Activated T-cell treated with anti-CD3 and anti-CD28 coated beads, Interleukin-2, amount 50 U/mL, for 4 hours (primary cell): ENCODE data around the gene ARRB2. TPM values are rescaled to one million over a fixed set of nuclear protein-coding genes. Genes with fewer than 3 reads are reported as not detected.
A peak's percentile ranks its signal among the peaks of the same experiment; 100 is the strongest.

Experiments
- ATAC-seq, 2 donors: fragments of 200-7000 bp; cut with Tn5 transposase; one replicate each; pipeline ENCODE4 v1.10.0; 2021
- DNase-seq: peaks from one replicate; pipeline ENCODE4 v3.0.0-alpha.2; 2020
- H3K27me3 Mint-ChIP-seq: one replicate; pipeline ENCODE4 v1.8.0; 2021; ENCODE audit warnings: low read depth, mixed read lengths
- H3K36me3 Mint-ChIP-seq: one replicate; pipeline ENCODE4 v1.8.0; 2022; ENCODE audit warnings: mixed read lengths; ENCODE audit not compliant: insufficient read depth
- H3K4me1 Mint-ChIP-seq: one replicate; pipeline ENCODE4 v1.8.0; 2021; ENCODE audit warnings: low read depth, mixed read lengths
- H3K4me3 Mint-ChIP-seq: one replicate; pipeline ENCODE4 v1.8.0; 2021; ENCODE audit warnings: mild to moderate bottlenecking, moderate library complexity, mixed read lengths
- H3K9me3 Mint-ChIP-seq: one replicate; pipeline ENCODE4 v1.8.0; 2021; ENCODE audit warnings: mixed read lengths
- total RNA-seq, 3 donors: library from RNA; stranded (reverse); gene quantifications; one replicate each; pipeline ENCODE4 v1.2.1, GENCODE V29; 2021

Gene ARRB2
- total RNA-seq = 10 to 100 TPM; 89.7 to 99.4 (median 94.7) TPM

DNA sequence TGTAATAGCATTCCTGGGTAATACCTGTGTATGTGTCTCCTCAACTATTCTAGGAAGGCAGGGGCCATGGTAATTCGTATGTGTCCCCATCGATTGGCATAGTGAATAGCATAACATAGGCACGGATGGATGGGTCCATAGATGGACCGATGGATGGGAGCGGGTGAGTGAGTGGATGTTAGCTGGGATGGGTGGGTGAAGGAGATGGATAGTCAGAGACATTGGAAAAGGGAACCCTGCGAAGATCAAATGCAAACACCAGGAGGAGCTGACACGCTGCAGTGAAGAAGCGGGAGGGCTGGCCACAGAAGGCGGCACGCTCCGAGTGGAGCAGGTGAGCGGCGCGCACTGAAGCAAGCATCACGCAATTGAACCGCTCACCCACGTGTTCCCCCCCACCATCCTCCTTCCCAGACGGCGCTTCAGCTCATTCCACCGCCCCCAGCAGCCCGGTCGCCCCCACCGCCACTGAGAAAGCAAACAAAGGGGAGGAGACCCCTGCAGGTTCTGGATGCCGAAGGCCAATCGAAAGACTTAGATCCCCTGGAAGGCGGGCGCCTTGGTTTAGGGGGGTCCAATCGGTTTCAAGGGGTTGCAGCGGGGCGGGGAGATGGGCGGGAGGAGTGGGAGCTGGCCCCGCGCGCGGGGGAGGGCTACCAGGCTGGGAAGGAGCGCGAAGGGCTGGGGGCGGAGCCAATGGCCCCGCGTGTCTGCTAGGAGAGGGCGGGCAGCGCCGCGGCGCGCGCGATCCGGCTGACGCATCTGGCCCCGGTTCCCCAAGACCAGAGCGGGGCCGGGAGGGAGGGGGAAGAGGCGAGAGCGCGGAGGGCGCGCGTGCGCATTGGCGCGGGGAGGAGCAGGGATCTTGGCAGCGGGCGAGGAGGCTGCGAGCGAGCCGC, at the start of gene ARRB2:
Gene ARRB2 (plus strand): TSS at position 839 of the 899 bp plus-strand sequence. CDS start 90 bp downstream, outside the sequence.
- H3K4me1 Mint-ChIP-seq = peaks cover 44% of the 10 kb centered on the region
- H3K4me3 Mint-ChIP-seq = peak within 1 kb of the TSS; percentile 94
- DNase-seq = peak; percentile 98
- no peaks in the 10 kb centered on the region for H3K9me3 Mint-ChIP-seq
- no peaks in the 10 kb centered on the region for H3K27me3 Mint-ChIP-seq
- peaks cover 2% of the 10 kb centered on the region for H3K36me3 Mint-ChIP-seq
- peak; percentile 87 to 90 for ATAC-seq

DNA sequence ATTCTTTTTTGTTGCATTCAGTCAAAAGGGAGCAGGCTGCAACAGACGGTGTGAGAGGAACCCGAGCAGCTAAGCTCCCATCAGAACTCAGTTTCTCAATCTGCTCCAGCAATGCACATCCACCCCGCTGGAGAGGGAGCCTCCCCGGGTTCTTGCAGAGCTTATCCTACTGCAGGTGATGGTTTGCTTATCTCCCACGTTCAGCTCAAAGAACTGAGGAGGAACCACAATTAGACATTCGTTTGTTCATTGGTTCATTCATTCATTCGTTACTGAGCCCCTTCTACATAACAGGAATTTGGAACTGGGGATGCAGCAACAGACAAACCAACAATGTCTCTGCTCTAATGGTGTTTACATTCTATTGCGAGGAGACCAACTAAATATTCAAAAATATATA, 46.7 kb upstream of the ARRB2 start:
- ATAC-seq (no peak), DNase-seq (no peak)
- Mint-ChIP-seq H3K4me1 (peaks cover 2% of the 10 kb centered on the region), H3K9me3 (no peaks in the 10 kb centered on the region), H3K36me3 (no peaks in the 10 kb centered on the region), H3K4me3 (no peak overlapping the region), H3K27me3 (peaks cover 12% of the 10 kb centered on the region)

DNA sequence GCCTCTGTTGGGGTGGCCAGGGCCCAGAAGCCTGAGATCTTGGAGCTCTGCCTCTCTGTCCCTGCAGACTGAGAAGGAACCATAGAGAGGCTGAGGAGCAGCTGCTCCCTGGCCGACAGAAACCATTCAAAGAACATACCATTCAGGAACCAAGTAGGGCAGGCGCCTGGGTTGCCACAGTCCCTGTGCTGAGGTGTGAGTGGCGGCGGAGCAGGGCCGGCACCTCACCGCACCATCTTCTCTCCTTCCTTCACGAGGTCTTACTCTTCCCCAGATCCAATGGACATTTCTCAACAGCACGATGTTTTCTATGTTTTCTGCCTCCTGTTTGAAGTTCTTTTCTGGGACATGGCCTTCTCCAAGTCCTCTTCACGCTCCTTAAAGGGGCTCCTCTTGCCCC, 46.2 kb upstream of the ARRB2 start:
- peaks cover 2% of the 10 kb centered on the region for H3K4me1 Mint-ChIP-seq
- DNase-seq (no peak), ATAC-seq (no peak)
- H3K9me3 Mint-ChIP-seq = no peaks in the 10 kb centered on the region
- no peaks in the 10 kb centered on the region for H3K36me3 Mint-ChIP-seq
- H3K27me3 Mint-ChIP-seq = peaks cover 8% of the 10 kb centered on the region
- H3K4me3 Mint-ChIP-seq = no peak overlapping the region

DNA sequence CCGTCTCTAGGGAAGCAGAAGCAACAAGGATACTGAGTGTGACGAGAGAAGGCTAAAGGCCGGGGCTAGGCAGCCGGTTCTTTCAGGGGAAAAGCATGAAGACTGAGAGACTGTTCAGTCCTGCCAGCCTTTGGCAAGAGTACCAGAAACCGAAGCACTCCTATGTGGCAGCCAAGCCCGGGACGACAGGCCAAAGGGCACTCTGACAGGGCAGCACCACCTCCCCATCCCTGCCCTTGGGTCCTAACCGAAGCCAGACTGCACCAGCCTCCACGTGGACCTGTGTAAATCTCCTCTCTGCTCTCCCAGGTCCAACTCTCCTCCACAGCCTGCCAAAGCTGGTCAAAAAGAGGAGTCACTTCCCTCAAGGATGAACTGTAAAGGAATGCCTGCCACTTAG, 45.4 kb upstream of the ARRB2 start:
- DNase-seq (no peak), ATAC-seq (no peak)
- Mint-ChIP-seq H3K27me3 (peaks cover 5% of the 10 kb centered on the region), H3K36me3 (no peaks in the 10 kb centered on the region), H3K9me3 (no peaks in the 10 kb centered on the region), H3K4me3 (no peak overlapping the region), H3K4me1 (peaks cover 2% of the 10 kb centered on the region)

DNA sequence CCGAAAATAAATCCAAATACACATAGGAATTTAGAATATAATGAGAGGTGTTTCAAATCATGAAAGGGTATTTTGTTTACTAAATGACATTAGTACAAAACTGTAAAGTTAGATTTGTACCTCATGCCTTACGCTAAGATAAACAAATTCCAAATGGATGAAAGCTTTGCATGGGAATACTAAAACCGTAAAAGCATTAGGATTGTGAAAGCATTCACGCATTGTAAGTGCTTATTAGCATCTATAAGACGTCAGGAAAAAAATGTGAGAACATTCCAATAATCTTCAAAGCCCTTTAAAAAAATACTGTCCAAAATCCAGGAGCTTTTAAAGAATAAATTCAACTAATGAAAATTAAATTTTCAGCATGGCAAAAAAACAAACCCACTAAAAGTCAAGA, 44.1 kb upstream of the ARRB2 start:
- Mint-ChIP-seq H3K36me3 (peaks cover 8% of the 10 kb centered on the region), H3K4me3 (no peak overlapping the region), H3K4me1 (peaks cover 2% of the 10 kb centered on the region), H3K9me3 (no peaks in the 10 kb centered on the region), H3K27me3 (peaks cover 3% of the 10 kb centered on the region)
- DNase-seq (no peak), ATAC-seq (no peak)

DNA sequence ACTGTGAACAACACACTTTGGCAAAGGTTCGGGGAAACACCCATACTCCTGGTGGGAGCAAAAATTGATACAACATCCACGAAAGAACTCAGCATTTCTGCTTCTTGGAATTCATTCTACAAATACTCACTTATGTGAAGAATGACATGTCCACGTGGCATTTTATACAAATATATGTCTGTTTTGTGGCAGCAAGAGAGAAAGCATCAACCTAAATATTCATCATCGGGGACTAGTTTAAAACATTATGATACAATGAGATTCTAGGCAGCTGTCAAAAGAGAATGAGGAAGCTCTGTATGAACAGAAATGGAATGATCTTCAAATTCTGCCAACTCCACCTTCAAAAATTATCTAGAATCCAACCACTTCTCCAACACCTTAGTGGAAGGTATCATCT, 43.3 kb upstream of the ARRB2 start:
- ATAC-seq = no peak
- Mint-ChIP-seq H3K4me1 (peaks cover 2% of the 10 kb centered on the region), H3K9me3 (no peaks in the 10 kb centered on the region), H3K27me3 (peaks cover 3% of the 10 kb centered on the region), H3K36me3 (peaks cover 11% of the 10 kb centered on the region), H3K4me3 (no peak overlapping the region)
- DNase-seq = no peak

DNA sequence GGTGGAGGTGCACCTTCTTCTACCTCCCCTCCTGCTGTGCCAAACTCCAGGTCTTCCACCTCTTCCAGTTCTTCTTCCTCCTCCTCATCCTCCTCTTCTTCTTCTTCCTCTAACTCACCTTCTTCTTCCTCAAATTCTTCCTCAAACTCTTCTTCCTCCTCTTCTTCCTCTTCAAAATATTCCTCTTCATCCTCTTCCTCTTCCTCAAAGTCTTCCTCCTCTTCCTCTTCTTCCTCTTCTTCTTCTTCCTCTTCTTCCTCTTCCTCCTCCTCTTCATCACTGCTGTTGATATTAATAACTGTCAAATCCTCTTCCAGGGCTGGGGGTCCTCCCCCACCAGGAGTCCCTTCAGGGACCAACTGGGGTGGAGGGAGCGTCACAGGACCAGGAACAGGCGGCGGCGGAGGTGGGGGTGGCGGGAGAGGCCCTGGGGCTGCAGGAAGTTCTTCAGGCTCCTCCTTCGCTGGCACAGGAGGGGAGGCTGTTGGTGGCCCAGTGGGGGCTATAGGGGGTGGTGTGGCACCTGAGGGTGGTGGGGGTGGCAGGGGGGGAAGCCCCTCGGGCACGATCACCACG, 38.3 kb upstream of the ARRB2 start:
- Mint-ChIP-seq H3K36me3 (peaks cover 28% of the 10 kb centered on the region), H3K9me3 (no peaks in the 10 kb centered on the region), H3K4me3 (no peak overlapping the region), H3K27me3 (no peaks in the 10 kb centered on the region), H3K4me1 (no peaks in the 10 kb centered on the region)
- DNase-seq (no peak), ATAC-seq (no peak)

DNA sequence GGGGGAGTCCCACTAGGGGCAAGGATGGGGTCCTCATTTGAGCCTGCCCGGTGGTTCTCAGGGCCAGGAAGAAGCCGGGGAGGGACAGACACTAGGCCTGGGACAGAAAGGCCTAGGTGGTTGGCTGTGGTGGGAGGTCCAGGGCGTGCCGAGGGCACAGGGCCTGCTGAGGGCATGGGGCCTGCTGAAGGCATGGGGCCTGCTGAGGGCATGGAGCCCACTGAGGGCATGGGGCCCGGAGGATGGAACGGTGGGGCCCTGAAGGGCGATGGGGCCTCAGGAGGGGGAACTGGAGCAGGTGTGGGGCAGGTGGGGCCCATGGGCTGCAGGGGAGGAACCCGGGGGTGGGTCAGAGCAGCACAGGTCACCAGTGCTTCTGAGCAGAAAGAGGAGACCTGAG, 37.7 kb upstream of the ARRB2 start:
- ATAC-seq = no peak
- H3K4me3 Mint-ChIP-seq = no peak overlapping the region
- peaks cover 32% of the 10 kb centered on the region for H3K36me3 Mint-ChIP-seq
- no peaks in the 10 kb centered on the region for H3K4me1 Mint-ChIP-seq
- no peaks in the 10 kb centered on the region for H3K27me3 Mint-ChIP-seq
- H3K9me3 Mint-ChIP-seq = no peaks in the 10 kb centered on the region
- no peak for DNase-seq

DNA sequence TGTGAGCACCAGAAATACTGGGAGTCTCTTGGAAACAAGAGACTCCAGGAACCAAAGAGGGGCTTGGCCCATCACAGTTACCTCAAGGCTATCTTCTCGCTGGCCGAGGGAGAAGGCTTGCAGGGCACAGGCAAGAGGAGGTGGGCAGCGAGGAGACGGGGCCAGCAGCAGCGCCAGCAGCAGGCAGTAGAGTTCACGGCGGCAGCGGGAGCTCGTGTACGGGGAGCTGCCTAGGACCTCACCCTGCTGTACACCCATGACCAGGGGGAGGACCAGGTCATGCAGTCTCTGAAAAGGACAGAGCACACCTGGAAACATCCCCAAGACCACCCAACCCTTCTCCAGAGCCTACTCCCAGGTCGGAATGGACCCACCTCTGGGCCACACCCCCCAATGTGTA, 37.3 kb upstream of the ARRB2 start:
- ATAC-seq (no peak), DNase-seq (no peak)
- H3K9me3 Mint-ChIP-seq = no peaks in the 10 kb centered on the region
- H3K36me3 Mint-ChIP-seq = peaks cover 32% of the 10 kb centered on the region
- no peak overlapping the region for H3K4me3 Mint-ChIP-seq
- no peaks in the 10 kb centered on the region for H3K4me1 Mint-ChIP-seq
- no peaks in the 10 kb centered on the region for H3K27me3 Mint-ChIP-seq

DNA sequence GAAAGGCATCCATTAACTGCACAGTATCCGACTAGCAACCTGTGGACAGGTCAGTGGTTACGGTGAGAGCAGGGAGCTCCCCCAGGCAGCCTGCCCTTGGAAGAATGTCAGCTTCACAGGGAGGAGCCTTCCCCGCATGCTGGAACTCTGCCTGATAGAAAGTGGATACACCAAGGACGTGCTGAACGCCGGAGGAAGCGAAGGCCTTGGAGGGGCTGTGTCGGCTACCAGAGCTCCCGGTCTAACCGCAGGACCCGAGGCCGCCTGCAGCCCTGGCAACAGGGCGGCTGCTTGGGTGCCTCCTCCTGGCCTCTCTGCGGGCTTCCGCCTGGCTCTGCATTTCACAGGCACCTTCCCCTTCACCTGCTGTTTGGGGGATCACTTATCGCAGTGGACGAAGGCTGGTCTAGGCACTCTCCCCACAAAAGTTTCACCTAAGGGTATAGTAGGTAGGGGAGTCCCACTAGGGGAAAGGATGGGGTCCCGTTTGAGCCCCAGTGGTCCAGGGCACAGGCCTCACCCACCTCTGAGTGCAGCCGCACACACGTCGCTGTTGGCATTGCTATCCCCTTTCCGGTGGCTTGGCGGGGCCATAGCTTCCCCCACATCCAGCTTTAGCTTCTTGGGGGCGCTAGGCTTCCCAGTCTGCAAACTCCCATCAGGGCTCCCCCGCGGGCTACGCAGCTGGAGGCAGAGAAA, 36.3 kb upstream of the ARRB2 start:
- Mint-ChIP-seq H3K4me3 (no peak overlapping the region), H3K9me3 (no peaks in the 10 kb centered on the region), H3K4me1 (no peaks in the 10 kb centered on the region), H3K36me3 (peaks cover 36% of the 10 kb centered on the region), H3K27me3 (no peaks in the 10 kb centered on the region)
- DNase-seq = no peak
- ATAC-seq = no peak

DNA sequence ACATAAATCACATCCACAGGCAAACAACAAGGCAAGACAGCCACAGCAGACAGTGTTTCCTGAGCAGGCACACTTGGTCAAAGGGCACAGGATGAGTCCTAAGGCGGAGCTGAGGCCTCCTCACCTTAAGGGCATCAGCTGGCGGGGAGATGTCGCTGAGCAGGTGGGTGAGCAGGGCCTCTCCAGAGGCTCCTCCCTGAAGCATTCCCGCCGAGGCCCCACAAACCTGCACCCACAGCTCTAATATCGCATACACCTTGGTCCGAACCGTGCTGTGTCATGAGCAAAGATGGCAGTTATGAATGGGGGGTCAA, 35.8 kb upstream of the ARRB2 start:
- peaks cover 40% of the 10 kb centered on the region for H3K36me3 Mint-ChIP-seq
- no peak for DNase-seq
- H3K27me3 Mint-ChIP-seq = no peaks in the 10 kb centered on the region
- H3K4me1 Mint-ChIP-seq = peaks cover 2% of the 10 kb centered on the region
- ATAC-seq = no peak
- H3K9me3 Mint-ChIP-seq = no peaks in the 10 kb centered on the region
- H3K4me3 Mint-ChIP-seq = no peak overlapping the region

DNA sequence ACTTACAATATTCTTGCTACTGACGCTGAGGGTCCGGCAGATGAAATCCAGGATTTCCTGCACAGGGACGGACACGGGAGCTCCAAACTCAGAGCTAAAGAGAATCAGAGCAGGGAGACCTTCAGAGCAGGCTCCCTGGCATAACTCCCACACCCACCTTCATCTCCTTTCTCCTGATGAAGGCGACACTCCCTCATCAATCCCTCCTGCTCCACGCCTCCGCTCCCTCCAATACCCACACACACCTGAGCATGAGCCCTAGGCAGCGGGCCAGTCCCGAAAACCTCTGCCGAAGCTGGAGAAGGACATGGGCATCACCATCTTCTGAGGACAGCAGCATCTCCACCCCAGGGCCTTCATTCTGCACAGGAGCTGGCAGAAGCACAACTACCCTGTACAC, 34.6 kb upstream of the ARRB2 start:
- Mint-ChIP-seq H3K9me3 (no peaks in the 10 kb centered on the region), H3K4me1 (peaks cover 2% of the 10 kb centered on the region), H3K4me3 (no peak overlapping the region), H3K36me3 (peaks cover 45% of the 10 kb centered on the region), H3K27me3 (no peaks in the 10 kb centered on the region)
- DNase-seq (no peak), ATAC-seq (no peak)

DNA sequence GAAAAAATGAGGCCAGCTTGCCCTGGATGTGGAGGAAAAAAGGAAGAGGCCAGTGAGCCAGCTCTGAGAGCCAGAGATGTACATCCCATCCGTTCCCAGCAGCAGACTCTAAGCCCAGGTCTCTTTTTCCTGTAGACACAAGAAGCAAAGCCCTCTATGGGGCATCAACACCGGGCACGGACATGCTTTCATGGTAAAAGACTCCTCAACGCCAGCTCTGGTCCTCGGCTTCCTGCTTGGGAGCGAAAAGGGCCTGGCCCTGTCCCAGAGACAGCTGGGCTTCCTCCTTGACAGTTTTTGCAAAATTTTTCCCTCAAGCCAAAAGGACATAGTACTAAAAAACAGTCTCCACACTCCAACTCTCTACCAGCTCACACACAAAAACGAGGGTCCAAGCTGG, 33.6 kb upstream of the ARRB2 start:
- Mint-ChIP-seq H3K9me3 (no peaks in the 10 kb centered on the region), H3K4me1 (peaks cover 2% of the 10 kb centered on the region), H3K4me3 (no peak overlapping the region), H3K36me3 (peaks cover 42% of the 10 kb centered on the region), H3K27me3 (no peaks in the 10 kb centered on the region)
- DNase-seq = no peak
- no peak for ATAC-seq

DNA sequence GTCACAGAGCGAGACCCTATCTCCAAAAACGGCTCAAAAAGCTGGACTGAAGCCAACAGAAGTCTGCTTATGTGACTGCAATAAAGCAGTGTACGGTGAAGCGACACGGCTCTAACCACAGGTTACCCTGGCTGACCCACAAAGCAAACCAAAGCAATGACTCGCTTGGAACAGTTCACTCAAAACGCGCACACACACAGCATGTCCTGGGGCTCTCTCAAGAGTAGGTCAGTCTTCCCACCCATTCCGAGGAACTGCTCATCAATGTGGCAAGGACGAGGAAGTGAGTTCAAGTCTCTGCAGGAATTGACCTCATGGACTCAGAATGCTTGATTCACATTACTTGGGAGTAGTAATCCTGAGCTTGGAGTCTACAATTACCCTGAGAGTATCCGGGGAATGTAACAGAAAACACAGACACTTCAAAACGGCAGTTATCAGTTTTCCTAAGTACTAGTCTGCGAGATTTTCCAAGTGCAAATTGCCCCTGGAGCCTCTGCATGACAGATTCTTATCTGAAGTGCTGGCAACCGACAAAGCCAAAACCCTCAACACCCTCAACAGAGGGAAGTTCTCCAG, 31.9 kb upstream of the ARRB2 start:
- H3K4me1 Mint-ChIP-seq = peaks cover 2% of the 10 kb centered on the region
- no peaks in the 10 kb centered on the region for H3K27me3 Mint-ChIP-seq
- H3K36me3 Mint-ChIP-seq = peaks cover 45% of the 10 kb centered on the region
- DNase-seq = no peak
- no peak overlapping the region for H3K4me3 Mint-ChIP-seq
- peak in 1 of 2 donors; percentile 40 for ATAC-seq
- H3K9me3 Mint-ChIP-seq = no peaks in the 10 kb centered on the region
